A549 (cell line): ENCODE measurements around the gene SYT8.

Source experiments
- CEBPB ChIP-seq, 2 experiments: fragments of >200 bp in 1 of 2; sonication (Bioruptor Twin) in 1 of 2; formaldehyde crosslinking in 1 of 2; IDR thresholded peaks; 2 replicates each; pipeline ENCODE4 v1.6.1; 2012 to 2016
- CHD4 ChIP-seq: fragments of 200-600 bp; sonication (generic); IDR thresholded peaks from 2 replicates; pipeline ENCODE4 v1.6.1; 2016; ENCODE audit warnings: antibody characterized with exemption, mild to moderate bottlenecking, borderline replicate concordance
- EP300 ChIP-seq, 2 experiments: fragments of >200 bp; sonication (Bioruptor Twin); formaldehyde crosslinking; IDR thresholded peaks; 2 replicates in 1 of 2; 3 replicates in 1 of 2; pipeline ENCODE4 v1.6.1; 2016 to 2017
- MAZ ChIP-seq: fragments of 150-350 bp; IDR thresholded peaks from 2 replicates; pipeline ENCODE4 v1.6.1; 2014; ENCODE audit warnings: antibody characterized with exemption, low read depth, low read length, borderline replicate concordance
- ZSCAN20 ChIP-seq: fragments of 250-450 bp; sonication (Bioruptor Pico); IDR thresholded peaks from 2 replicates; pipeline ENCODE4 v1.8.0; 2022; ENCODE audit warnings: mild to moderate bottlenecking, moderate library complexity
- TF ChIP-seq, protein P1 (sequence below): fragments of >200 bp; sonication (Bioruptor Twin); formaldehyde crosslinking; IDR thresholded peaks from 3 replicates; pipeline ENCODE4 v1.5.1; 2016

DNA sequence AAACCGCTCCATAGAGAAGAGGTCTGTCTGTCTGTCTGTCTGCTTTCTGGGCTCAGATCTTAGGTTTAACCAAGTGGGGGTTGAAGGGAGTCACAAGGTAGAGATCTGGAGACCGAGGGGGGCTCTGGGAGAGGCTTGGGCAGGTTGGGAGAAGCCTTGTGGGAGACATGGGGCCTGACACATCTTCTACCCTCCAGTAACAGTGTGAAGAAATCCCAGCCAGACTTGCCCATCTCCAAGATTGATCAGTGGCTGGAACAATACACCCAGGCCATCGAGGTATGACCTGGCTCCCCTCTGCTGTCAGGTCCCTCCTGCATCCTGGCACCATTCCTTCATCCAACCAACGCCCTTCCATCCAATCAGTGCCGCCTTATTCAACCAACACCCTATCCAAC, 49.5 kb downstream of the SYT8 start:
- TF ChIP-seq, protein P1, sequence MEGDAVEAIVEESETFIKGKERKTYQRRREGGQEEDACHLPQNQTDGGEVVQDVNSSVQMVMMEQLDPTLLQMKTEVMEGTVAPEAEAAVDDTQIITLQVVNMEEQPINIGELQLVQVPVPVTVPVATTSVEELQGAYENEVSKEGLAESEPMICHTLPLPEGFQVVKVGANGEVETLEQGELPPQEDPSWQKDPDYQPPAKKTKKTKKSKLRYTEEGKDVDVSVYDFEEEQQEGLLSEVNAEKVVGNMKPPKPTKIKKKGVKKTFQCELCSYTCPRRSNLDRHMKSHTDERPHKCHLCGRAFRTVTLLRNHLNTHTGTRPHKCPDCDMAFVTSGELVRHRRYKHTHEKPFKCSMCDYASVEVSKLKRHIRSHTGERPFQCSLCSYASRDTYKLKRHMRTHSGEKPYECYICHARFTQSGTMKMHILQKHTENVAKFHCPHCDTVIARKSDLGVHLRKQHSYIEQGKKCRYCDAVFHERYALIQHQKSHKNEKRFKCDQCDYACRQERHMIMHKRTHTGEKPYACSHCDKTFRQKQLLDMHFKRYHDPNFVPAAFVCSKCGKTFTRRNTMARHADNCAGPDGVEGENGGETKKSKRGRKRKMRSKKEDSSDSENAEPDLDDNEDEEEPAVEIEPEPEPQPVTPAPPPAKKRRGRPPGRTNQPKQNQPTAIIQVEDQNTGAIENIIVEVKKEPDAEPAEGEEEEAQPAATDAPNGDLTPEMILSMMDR, result no peak
- TF ChIP-seq ZSCAN20 (CRISPR knock-in tag) (no peak), MAZ (no peak), EP300 (IDR thresholded peaks at IDR 0.05) (no peak), CHD4 (no peak), CEBPB (IDR thresholded peaks at IDR 0.05) (no peak)
